UCSD-AML1 (cell line): ENCODE results near the gene LARP4.
"Not testable (repeated sequence)": the region's sequence is repeated elsewhere in the genome, so short reads cannot be mapped to it uniquely, and the experiment has no call there.

Source experiments
- DNase-seq: peaks from one replicate; lab custom pipeline; 2025; ENCODE audit not compliant: unreplicated experiment; lab: John Stamatoyannopoulos, UW

LARP4 gene

GRCh38 chr12:50400638-50401499 lies at the start of gene LARP4:
LARP4 (plus strand) TSS chr12:50400885; CDS start chr12:50401011, 126 bp downstream.
- DNase-seq: peak; percentile 94

- DNase-seq: no peak
Observed at GRCh38 chr12:50351120-50352043, 49.3 kb upstream of the LARP4 start.

GRCh38 chr12:50353404-50353803 lies 47.3 kb upstream of the LARP4 start:
- peak; percentile 14 for DNase-seq

- DNase-seq: no peak
Observed at GRCh38 chr12:50353869-50354593, 46.7 kb upstream of the LARP4 start.

GRCh38 chr12:50354908-50355307 lies 45.8 kb upstream of the LARP4 start:
- no peak for DNase-seq

GRCh38 chr12:50355365-50355764 lies 45.3 kb upstream of the LARP4 start:
- no peak for DNase-seq

GRCh38 chr12:50362671-50363070 lies 38.0 kb upstream of the LARP4 start:
- no peak for DNase-seq

GRCh38 chr12:50363141-50363540 lies 37.5 kb upstream of the LARP4 start:
- DNase-seq: no peak

- DNase-seq: no peak
Observed at GRCh38 chr12:50365709-50366406, 34.8 kb upstream of the LARP4 start.

GRCh38 chr12:50370672-50371071 lies 30.0 kb upstream of the LARP4 start:
- DNase-seq: not testable (repeated sequence)

GRCh38 chr12:50375802-50376201 lies 24.9 kb upstream of the LARP4 start:
- no peak for DNase-seq

GRCh38 chr12:50380761-50381325 lies 19.8 kb upstream of the LARP4 start:
- DNase-seq: no peak

- DNase-seq: no peak
Observed at GRCh38 chr12:50387487-50387886, 13.2 kb upstream of the LARP4 start.

GRCh38 chr12:50387972-50388478 lies 12.7 kb upstream of the LARP4 start:
- no peak for DNase-seq

- DNase-seq: not testable (repeated sequence)
Observed at GRCh38 chr12:50388793-50389192, 11.9 kb upstream of the LARP4 start.

GRCh38 chr12:50390316-50390741 lies 10.4 kb upstream of the LARP4 start:
- no peak for DNase-seq

GRCh38 chr12:50394469-50395029 lies 6.1 kb upstream of the LARP4 start:
- DNase-seq: no peak

GRCh38 chr12:50397117-50397650 lies 3.5 kb upstream of the LARP4 start:
- no peak for DNase-seq

GRCh38 chr12:50398931-50399330 lies 1.8 kb upstream of the LARP4 start:
- no peak for DNase-seq
